ENCODE measurements around the gene DIPK1A.

DIPK1A gene

GRCh38 chr1:92838519-92838918 lies 122.7 kb downstream of the DIPK1A start:
- no peak for DNase-seq

- DNase-seq: no peak
Observed at GRCh38 chr1:92837062-92837461, 124.2 kb downstream of the DIPK1A start.

- DNase-seq: no peak
Observed at GRCh38 chr1:92834617-92835016, 126.6 kb downstream of the DIPK1A start.

- DNase-seq: no peak
Observed at GRCh38 chr1:92833840-92834239, 127.4 kb downstream of the DIPK1A start.

GRCh38 chr1:92832537-92833114 lies 128.6 kb downstream of the DIPK1A start:
- no peak for DNase-seq

- peak; percentile 97 to 99 (median 98) for DNase-seq
Observed at GRCh38 chr1:92831762-92832536, 129.3 kb downstream of the DIPK1A start, which contains the start of gene RPL5. RPL5 (plus strand) TSS chr1:92832040; CDS start chr1:92832115, 75 bp downstream.

- no peak for DNase-seq
Observed at GRCh38 chr1:92831368-92831761, 129.9 kb downstream of the DIPK1A start.

GRCh38 chr1:92826792-92827191 lies 134.5 kb downstream of the DIPK1A start:
- DNase-seq: no peak

GRCh38 chr1:92822879-92823278 lies 138.4 kb downstream of the DIPK1A start:
- DNase-seq: no peak

- DNase-seq: no peak
Observed at GRCh38 chr1:92820551-92820950, 140.7 kb downstream of the DIPK1A start.

- DNase-seq: no peak
Observed at GRCh38 chr1:92820024-92820423, 141.2 kb downstream of the DIPK1A start.

GRCh38 chr1:92817986-92818764 lies 143.1 kb downstream of the DIPK1A start:
- peak; percentile 11 to 21 (median 12) for DNase-seq

- DNase-seq: no peak
Observed at GRCh38 chr1:92817137-92817697, 144.0 kb downstream of the DIPK1A start.

GRCh38 chr1:92816732-92817131 lies 144.5 kb downstream of the DIPK1A start:
- DNase-seq: no peak

- no peak for DNase-seq
Observed at GRCh38 chr1:92808381-92808780, 152.9 kb downstream of the DIPK1A start.

- no peak for DNase-seq
Observed at GRCh38 chr1:92805216-92805615, 156.0 kb downstream of the DIPK1A start.

- DNase-seq: no peak
Observed at GRCh38 chr1:92804721-92805201, 156.5 kb downstream of the DIPK1A start.

GRCh38 chr1:92803140-92803887 lies 157.9 kb downstream of the DIPK1A start:
- DNase-seq: no peak

GRCh38 chr1:92797961-92798360 lies 163.3 kb downstream of the DIPK1A start:
- no peak for DNase-seq

- DNase-seq: no peak
Observed at GRCh38 chr1:92797297-92797696, 164.0 kb downstream of the DIPK1A start.

GRCh38 chr1:92795166-92795565 lies 166.1 kb downstream of the DIPK1A start:
- no peak for DNase-seq

GRCh38 chr1:92792340-92792782 lies 168.9 kb downstream of the DIPK1A start:
- DNase-seq: peak in 2 of 3 experiments; percentile 28 to 72
